Kidney epithelial cell (primary cell): ENCODE results near the gene NDUFV2. TPM values are rescaled to one million over a fixed set of nuclear protein-coding genes. Genes with fewer than 3 reads are reported as not detected.

Experiments
- DNase-seq: peaks from one replicate; pipeline ENCODE4 v3.0.0-alpha.2; 2010; ENCODE audit warnings: low read depth
- H3K27me3 ChIP-seq: 2 replicates; pipeline ENCODE4 v1.6.0; 2011; ENCODE audit warnings: low read length; ENCODE audit not compliant: control insufficient read depth, insufficient read depth
- H3K36me3 ChIP-seq: 2 replicates; pipeline ENCODE4 v1.5.1; 2011; ENCODE audit warnings: low read length; ENCODE audit not compliant: control insufficient read depth, insufficient read depth
- H3K4me3 ChIP-seq: 2 replicates; pipeline ENCODE4 v1.5.1; 2011; ENCODE audit warnings: low read depth, mild to moderate bottlenecking, control low read depth, low read length
- CTCF ChIP-seq: IDR thresholded peaks from 2 replicates; pipeline ENCODE4 v1.5.1; 2011; ENCODE audit warnings: mild to moderate bottlenecking, moderate library complexity, low read length, control low read depth, inconsistent platforms; ENCODE audit not compliant: insufficient read depth, poor library complexity, severe bottlenecking
- total RNA-seq: library from RNA; depleted of rRNA; stranded (reverse); fragments of >200 nt; gene quantifications from 2 replicates; pipeline ENCODE4 v1.2.3, GENCODE V29; 2015

The NDUFV2 gene
- total RNA-seq, 1 donor from 2014 or later = 93.3 TPM

GRCh38 chr18:9172506-9173127 lies 70.1 kb downstream of the NDUFV2 start:
- no peak overlapping the region for H3K4me3 ChIP-seq
- no peak for TF ChIP-seq CTCF
- DNase-seq = no peak
- H3K36me3 ChIP-seq = no peaks in the 10 kb centered on the region
- H3K27me3 ChIP-seq = no peaks in the 10 kb centered on the region

- no peak for DNase-seq
- H3K27me3 ChIP-seq = no peaks in the 10 kb centered on the region
- no peaks in the 10 kb centered on the region for H3K36me3 ChIP-seq
- no peak overlapping the region for H3K4me3 ChIP-seq
- no peak for TF ChIP-seq CTCF
Observed at GRCh38 chr18:9173770-9174233, 71.3 kb downstream of the NDUFV2 start.

GRCh38 chr18:9174302-9174701 lies 71.8 kb downstream of the NDUFV2 start:
- no peak for TF ChIP-seq CTCF

GRCh38 chr18:9175115-9175514 lies 72.6 kb downstream of the NDUFV2 start:
- no peak for TF ChIP-seq CTCF
- Histone ChIP-seq H3K36me3 (no peaks in the 10 kb centered on the region), H3K27me3 (no peaks in the 10 kb centered on the region), H3K4me3 (no peak overlapping the region)
- DNase-seq = no peak

More at GRCh38 chr18:9174302-9174701, 71.8 kb downstream of the NDUFV2 start:
- no peaks in the 10 kb centered on the region for H3K36me3 ChIP-seq
- no peaks in the 10 kb centered on the region for H3K27me3 ChIP-seq
- no peak overlapping the region for H3K4me3 ChIP-seq
- DNase-seq = no peak

- Histone ChIP-seq H3K27me3 (no peaks in the 10 kb centered on the region), H3K36me3 (no peaks in the 10 kb centered on the region), H3K4me3 (no peak overlapping the region)
- TF ChIP-seq CTCF = no peak
- no peak for DNase-seq
Observed at GRCh38 chr18:9177031-9177430, 74.5 kb downstream of the NDUFV2 start.

- Histone ChIP-seq H3K36me3 (no peaks in the 10 kb centered on the region), H3K4me3 (no peak overlapping the region), H3K27me3 (no peaks in the 10 kb centered on the region)
- DNase-seq = no peak
- no peak for TF ChIP-seq CTCF
Observed at GRCh38 chr18:9177466-9177865, 75.0 kb downstream of the NDUFV2 start.
